GM12801 (cell line): ENCODE measurements around the gene KCNQ4.

Experiments used
- TF ChIP-seq, protein P1 (sequence below): IDR thresholded peaks from one replicate; pipeline ENCODE4 v1.5.1; 2011; ENCODE audit warnings: control low read depth; ENCODE audit not compliant: insufficient read length; ENCODE audit errors: extremely low read depth

The KCNQ4 gene

DNA sequence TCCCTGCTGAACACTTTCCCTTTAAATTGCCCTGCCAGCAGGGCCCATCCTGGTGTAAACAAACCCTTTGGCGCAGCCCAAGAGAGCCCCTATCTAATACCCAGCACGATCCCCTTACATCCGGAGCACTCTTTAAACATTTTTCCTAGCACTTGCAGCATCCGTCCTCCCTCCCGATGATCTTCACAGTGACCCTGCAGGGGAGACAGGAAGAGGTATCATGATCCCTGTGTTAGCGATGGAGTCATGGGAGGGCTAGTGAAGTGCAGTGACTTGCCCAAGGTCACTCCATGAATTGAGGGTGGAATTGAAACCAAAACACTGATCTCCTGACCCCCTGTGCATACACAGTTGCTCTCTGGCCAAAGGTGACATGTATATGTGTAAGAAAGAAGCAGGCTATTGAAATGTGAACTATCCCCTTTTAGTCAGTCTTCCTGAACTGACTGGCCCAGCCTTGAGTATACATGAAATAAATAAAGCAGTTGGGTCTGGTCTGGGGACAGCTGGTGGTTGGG lies 9.8 kb upstream of the KCNQ4 start:
- TF ChIP-seq, protein P1, sequence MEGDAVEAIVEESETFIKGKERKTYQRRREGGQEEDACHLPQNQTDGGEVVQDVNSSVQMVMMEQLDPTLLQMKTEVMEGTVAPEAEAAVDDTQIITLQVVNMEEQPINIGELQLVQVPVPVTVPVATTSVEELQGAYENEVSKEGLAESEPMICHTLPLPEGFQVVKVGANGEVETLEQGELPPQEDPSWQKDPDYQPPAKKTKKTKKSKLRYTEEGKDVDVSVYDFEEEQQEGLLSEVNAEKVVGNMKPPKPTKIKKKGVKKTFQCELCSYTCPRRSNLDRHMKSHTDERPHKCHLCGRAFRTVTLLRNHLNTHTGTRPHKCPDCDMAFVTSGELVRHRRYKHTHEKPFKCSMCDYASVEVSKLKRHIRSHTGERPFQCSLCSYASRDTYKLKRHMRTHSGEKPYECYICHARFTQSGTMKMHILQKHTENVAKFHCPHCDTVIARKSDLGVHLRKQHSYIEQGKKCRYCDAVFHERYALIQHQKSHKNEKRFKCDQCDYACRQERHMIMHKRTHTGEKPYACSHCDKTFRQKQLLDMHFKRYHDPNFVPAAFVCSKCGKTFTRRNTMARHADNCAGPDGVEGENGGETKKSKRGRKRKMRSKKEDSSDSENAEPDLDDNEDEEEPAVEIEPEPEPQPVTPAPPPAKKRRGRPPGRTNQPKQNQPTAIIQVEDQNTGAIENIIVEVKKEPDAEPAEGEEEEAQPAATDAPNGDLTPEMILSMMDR: no peak

DNA sequence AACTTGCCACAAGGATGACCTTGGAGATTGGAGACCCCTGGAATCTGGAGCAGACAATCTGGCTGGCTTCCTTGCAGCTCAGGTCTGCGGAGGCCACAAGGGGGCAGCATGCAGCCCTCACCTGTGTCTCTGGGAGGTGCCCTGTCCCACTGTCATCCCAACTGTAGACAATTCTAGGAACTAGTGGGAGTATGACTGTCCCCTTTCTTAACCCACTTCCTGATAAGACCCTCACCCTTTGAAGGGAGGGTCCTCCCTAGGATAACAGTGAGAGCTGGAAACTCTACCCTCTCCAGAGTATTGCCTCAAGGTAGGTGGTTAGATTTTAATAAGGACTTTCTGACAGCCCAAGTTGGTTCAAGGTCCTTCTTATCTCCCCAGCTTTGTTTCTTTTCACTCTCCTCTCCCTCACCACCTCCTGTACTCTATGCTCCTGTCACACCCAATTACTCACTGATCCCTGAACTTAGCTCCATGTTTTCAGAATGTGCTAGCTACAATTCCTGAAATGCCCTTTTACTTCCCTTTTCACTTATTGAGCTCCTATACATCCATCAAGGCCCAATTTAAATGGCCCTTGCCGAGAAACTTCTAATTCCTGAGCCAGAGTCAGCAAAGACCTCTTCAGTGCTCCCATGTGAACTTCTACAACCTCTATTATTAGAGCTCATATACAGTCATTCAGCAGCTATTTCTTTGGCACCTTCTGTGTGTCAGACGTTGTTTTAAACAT lies 9.2 kb upstream of the KCNQ4 start:
- TF ChIP-seq, protein P1: no peak

DNA sequence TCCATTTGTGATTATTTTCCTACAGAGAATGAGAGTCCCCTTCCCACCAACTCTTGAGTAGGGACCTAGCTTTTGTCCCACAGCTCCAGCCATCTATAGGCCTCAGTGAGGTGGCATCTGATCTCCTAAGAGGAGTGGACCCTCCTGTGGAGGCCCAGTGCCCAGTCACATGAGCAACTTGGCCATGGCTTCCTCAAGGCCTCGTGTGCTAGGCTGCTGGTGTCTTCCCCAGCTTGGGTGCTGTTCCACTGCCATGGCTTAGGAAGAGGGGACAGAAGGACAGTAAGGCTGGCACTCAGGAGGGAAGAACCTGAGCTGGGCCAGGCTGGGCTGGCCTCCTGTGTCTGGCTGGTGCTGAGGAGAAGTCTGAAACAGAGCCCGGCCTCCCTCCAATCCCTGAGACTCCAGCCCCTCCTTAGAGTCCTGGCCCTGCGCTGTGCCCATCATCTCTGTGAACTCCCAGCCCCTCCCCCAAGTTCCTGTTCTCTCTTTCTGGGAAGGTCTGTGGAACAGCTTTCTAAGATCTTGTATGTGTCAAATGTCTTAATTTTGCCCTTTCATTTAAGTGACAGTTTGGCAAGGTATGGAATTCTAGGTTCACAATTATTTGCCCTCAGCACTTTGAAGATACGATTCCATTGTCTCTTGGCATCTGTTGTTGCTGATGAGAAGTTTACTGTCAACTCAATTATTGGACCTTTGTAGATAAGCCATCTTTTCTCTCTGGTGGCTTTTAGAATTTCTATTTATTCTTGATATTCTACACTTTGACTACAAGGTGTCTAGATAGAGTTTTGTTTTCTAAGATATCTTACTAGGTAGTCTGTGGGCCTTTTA lies 7.1 kb upstream of the KCNQ4 start:
- TF ChIP-seq, protein P1: no peak

DNA sequence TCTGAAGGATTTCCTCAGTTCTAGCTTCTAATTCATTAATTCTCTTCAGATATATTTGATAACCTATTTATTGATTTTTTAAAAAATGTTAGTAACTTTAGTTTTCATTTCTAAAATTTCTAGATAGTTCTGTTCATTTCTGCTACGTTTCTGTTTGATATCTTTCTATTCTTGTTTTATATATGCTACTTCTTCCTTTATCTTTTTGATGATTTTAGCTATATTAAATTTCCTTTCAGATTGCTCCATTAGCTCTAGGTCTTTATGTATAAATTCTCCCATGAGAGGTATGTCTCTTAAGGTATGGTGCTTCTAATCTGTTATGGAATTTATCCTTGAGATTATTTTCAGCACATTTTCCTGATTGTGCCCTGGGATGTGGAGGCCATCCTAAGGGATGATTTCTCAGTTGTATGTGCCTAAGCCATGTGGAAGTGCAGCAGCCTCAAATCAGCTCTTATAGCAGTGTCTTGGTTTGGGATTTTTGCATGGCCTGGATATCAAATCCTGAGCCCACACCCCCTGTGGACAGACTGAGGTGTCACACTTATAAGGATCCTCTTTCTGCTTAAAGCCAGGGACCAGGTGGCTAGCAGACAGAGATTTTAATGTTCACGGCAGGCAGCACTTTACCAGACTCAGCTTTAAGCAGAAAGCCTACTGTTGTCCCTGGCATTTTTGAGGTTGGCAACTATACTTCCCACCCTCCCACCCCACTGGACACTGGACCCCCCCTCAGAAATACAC lies 6.2 kb upstream of the KCNQ4 start:
- TF ChIP-seq, protein P1: no peak

DNA sequence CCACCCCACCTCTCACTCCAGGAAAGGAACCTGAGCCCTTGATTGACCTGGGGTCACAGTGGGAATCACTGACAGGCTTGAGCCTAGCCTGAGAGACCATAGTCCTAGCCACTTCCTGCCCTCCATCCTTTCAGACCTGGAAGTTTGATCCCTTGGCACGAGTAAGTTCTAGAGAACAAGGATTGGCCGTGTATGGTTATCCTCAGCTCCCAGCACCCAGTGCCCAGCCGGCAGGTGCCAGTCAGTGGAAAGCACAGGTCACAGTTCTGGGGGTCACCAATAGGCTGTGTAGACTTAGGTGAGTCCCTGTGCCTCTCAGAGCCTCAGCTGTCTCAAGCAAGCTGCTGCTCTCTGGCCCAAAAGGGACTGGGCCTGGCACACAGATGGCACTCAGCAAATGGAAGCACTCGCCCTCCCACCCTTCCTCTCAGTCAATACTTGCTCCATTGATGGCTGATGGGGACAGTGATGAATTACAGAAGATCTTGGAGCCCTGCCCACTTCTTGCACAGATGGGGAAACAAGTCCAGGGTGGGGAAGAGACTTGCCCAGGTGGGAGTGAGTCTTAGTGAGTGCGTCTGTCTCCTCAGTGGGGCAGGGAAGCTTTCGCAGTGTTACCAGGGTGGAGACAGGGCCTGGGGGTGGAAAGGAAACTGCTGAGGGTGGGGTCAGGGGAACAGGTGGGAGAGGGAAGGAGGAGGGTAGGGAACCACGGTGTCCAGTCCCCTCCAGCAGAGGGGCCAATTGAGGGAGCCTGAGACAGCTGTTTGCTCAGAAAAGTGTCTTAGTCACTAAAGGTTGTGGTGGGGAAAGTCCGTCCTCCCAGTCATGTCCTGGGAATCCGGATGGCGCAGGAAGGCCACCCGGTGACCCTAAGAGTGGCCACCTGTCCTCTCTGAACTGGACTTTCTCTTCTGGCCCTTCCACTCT lies 2.6 kb upstream of the KCNQ4 start:
- TF ChIP-seq, protein P1: no peak

DNA sequence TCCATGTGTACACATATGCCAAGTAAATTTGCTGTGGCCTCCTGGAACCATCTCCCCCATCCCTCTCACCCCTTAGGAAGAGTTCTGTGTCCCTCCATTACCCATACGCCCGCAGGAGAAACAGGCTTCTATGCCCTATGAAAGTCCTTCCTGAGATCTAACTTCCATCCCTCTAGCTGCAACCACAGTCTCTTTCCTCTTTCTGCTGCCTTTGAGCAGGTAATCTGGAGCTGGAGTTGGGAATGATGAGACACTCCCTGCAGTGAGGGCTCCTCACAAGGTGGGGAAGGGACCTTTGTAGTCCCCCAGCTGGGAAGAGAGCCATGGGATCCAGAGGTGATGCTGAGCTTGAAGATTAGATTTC lies 2.0 kb upstream of the KCNQ4 start:
- TF ChIP-seq, protein P1: no peak
